CD4-positive, alpha-beta T cell treated with Interleukin-4 for 1 hour (primary cell): ENCODE results near the gene GUCD1.

ENCODE experiments used
- DNase-seq, 2 donors: peaks; one replicate each; pipeline ENCODE4 v3.0.0-alpha.2; 2020 to 2022

Gene GUCD1

GRCh38 chr22:24589518-24590030 is 34.6 kb upstream of the GUCD1 start:
- no peak for DNase-seq

GRCh38 chr22:24588757-24589481 is 34.0 kb upstream of the GUCD1 start:
- no peak for DNase-seq

- no peak for DNase-seq
Measured at GRCh38 chr22:24588381-24588756, 33.4 kb upstream of the GUCD1 start.

- DNase-seq: no peak
Measured at GRCh38 chr22:24587948-24588347, 33.0 kb upstream of the GUCD1 start.

- no peak for DNase-seq
Measured at GRCh38 chr22:24587251-24587650, 32.3 kb upstream of the GUCD1 start.

- no peak for DNase-seq
Measured at GRCh38 chr22:24585927-24586546, 31.1 kb upstream of the GUCD1 start.

- no peak for DNase-seq
Measured at GRCh38 chr22:24585461-24585860, 30.5 kb upstream of the GUCD1 start.

GRCh38 chr22:24584871-24585411 is 30.0 kb upstream of the GUCD1 start:
- no peak for DNase-seq

GRCh38 chr22:24584166-24584790 is 29.3 kb upstream of the GUCD1 start:
- no peak for DNase-seq

- DNase-seq: no peak
Measured at GRCh38 chr22:24583221-24584165, 28.6 kb upstream of the GUCD1 start.

- DNase-seq: no peak
Measured at GRCh38 chr22:24582056-24582814, 27.3 kb upstream of the GUCD1 start.

- no peak for DNase-seq
Measured at GRCh38 chr22:24580276-24580675, 25.3 kb upstream of the GUCD1 start.

GRCh38 chr22:24579258-24579601 is 24.3 kb upstream of the GUCD1 start:
- no peak for DNase-seq

GRCh38 chr22:24578355-24579257 is 23.7 kb upstream of the GUCD1 start:
- no peak for DNase-seq

GRCh38 chr22:24576778-24577177 is 21.8 kb upstream of the GUCD1 start:
- DNase-seq: no peak

- no peak for DNase-seq
Measured at GRCh38 chr22:24571266-24571665, 16.3 kb upstream of the GUCD1 start.

GRCh38 chr22:24567668-24568067 is 12.7 kb upstream of the GUCD1 start:
- DNase-seq: no peak

- DNase-seq: no peak
Measured at GRCh38 chr22:24566899-24567511, 12.1 kb upstream of the GUCD1 start.

GRCh38 chr22:24565077-24565476 is 10.1 kb upstream of the GUCD1 start:
- no peak for DNase-seq

GRCh38 chr22:24564376-24565058 is 9.6 kb upstream of the GUCD1 start:
- DNase-seq: no peak
